HepG2 (cell line): ENCODE data around the gene PDCD2. TPM values are rescaled to one million over a fixed set of nuclear protein-coding genes. Genes with fewer than 3 reads are reported as not detected.

Source experiments
- CBX5 ChIP-seq: sonication (generic); formaldehyde crosslinking; IDR thresholded peaks from 2 replicates; pipeline ENCODE4 v1.4.0; 2020; ENCODE audit warnings: missing genetic modification reagents, borderline replicate concordance
- CCDC6 ChIP-seq: sonication (generic); formaldehyde crosslinking; IDR thresholded peaks from 2 replicates; pipeline ENCODE4 v1.8.1; 2022; ENCODE audit warnings: mild to moderate bottlenecking, missing genetic modification reagents, moderate library complexity
- ELF4 ChIP-seq: sonication (generic); formaldehyde crosslinking; IDR thresholded peaks from 2 replicates; pipeline ENCODE4 v1.5.0; 2020; ENCODE audit warnings: missing genetic modification reagents, mild to moderate bottlenecking, moderate library complexity, borderline replicate concordance
- GFI1 ChIP-seq: sonication (generic); formaldehyde crosslinking; IDR thresholded peaks from 2 replicates; pipeline ENCODE4 v1.5.0; 2020; ENCODE audit warnings: missing genetic modification reagents, mild to moderate bottlenecking, borderline replicate concordance
- HIVEP1 ChIP-seq: sonication (generic); formaldehyde crosslinking; IDR thresholded peaks from 2 replicates; pipeline ENCODE4 v1.4.0; 2020; ENCODE audit warnings: mild to moderate bottlenecking, missing genetic modification reagents
- HNRNPUL1 ChIP-seq: fragments of 200-400 bp; formaldehyde crosslinking; IDR thresholded peaks from 2 replicates; pipeline ENCODE4 v1.6.1; 2017; ENCODE audit warnings: low read depth, mild to moderate bottlenecking, low read length, moderate library complexity
- IRX3 ChIP-seq: sonication (generic); formaldehyde crosslinking; IDR thresholded peaks from 2 replicates; pipeline ENCODE4 v1.8.1; 2023; ENCODE audit warnings: mild to moderate bottlenecking, low read depth, missing genetic modification reagents, borderline replicate concordance
- KDM1A ChIP-seq: IDR thresholded peaks from 2 replicates; pipeline ENCODE4 v1.6.1; 2016; ENCODE audit warnings: missing compliant biosample characterization
- MTA3 ChIP-seq: sonication (generic); formaldehyde crosslinking; IDR thresholded peaks from 2 replicates; pipeline ENCODE4 v1.4.0; 2020; ENCODE audit warnings: missing genetic modification reagents
- NFE2L2 ChIP-seq: fragments of 150-350 bp; IDR thresholded peaks from 2 replicates; pipeline ENCODE4 v1.6.1; 2014; ENCODE audit warnings: low read length
- NFKBIZ ChIP-seq: IDR thresholded peaks from 2 replicates; pipeline ENCODE4 v1.6.1; 2018; ENCODE audit warnings: missing genetic modification reagents, missing compliant biosample characterization
- RFX5 ChIP-seq: IDR thresholded peaks from 2 replicates; pipeline ENCODE4 v1.6.1; 2011; ENCODE audit warnings: low read depth, low read length, improper control_type of control experiment
- ZNF205 ChIP-seq: IDR thresholded peaks from 2 replicates; pipeline ENCODE4 v1.6.1; 2018; ENCODE audit warnings: missing biosample characterization, missing genetic modification reagents
- ZNF207 ChIP-seq: fragments of 450-650 bp; IDR thresholded peaks from 2 replicates; pipeline ENCODE4 v1.6.1; 2016; ENCODE audit warnings: antibody characterized with exemption, borderline replicate concordance
- ZNF33B ChIP-seq: sonication (generic); formaldehyde crosslinking; IDR thresholded peaks from 2 replicates; pipeline ENCODE4 v1.5.1; 2020; ENCODE audit warnings: mild to moderate bottlenecking, missing genetic modification reagents
- ZNF431 ChIP-seq: sonication (generic); formaldehyde crosslinking; IDR thresholded peaks from 2 replicates; pipeline ENCODE4 v1.9.0; 2022; ENCODE audit warnings: missing genetic modification reagents, low read depth, mild to moderate bottlenecking, borderline replicate concordance
- ZNF468 ChIP-seq: sonication (generic); formaldehyde crosslinking; IDR thresholded peaks from 2 replicates; pipeline ENCODE4 v1.8.0; 2022; ENCODE audit warnings: mild to moderate bottlenecking, moderate library complexity, missing genetic modification reagents
- polyA plus RNA-seq, 8 experiments: library from polyadenylated mRNA; depleted of rRNA in 3 of 8; stranded (reverse) in 7 of 8; unstranded in 1 of 8; fragments of >200 nt; fragmentation: Illumina TruSeq in 4 of 8; extraction: Trizol in 4 of 8; gene quantifications; 2 replicates each; pipeline versions ENCODE4 v1.2.1 to v1.2.3, GENCODE V29; 2011 to 2016; ENCODE audit warnings: low read depth in 4 of 8, missing spikeins in 1 of 8, mixed read lengths in 1 of 8; ENCODE audit not compliant: insufficient read depth in 1 of 8
- total RNA-seq, 5 experiments: library from RNA; depleted of rRNA; stranded (reverse); fragments of >200 nt; fragmentation: Illumina TruSeq; extraction: Trizol; gene quantifications; 2 replicates each; pipeline ENCODE4 v1.2.3, GENCODE V29; 2016; ENCODE audit warnings: low read depth in 1 of 5
- TF ChIP-seq, protein P1 (sequence below): sonication (generic); formaldehyde crosslinking; IDR thresholded peaks from 2 replicates; pipeline ENCODE4 v1.5.0; 2020; ENCODE audit warnings: mild to moderate bottlenecking, low read depth, missing genetic modification reagents, borderline replicate concordance
- TF ChIP-seq, protein P2 (sequence below): IDR thresholded peaks from 2 replicates; pipeline ENCODE4 v1.6.1; 2016; ENCODE audit warnings: low read depth, control low read depth
- TF ChIP-seq, protein P3 (sequence below): sonication (generic); formaldehyde crosslinking; IDR thresholded peaks from 2 replicates; pipeline ENCODE4 v1.8.1; 2023; ENCODE audit warnings: mild to moderate bottlenecking, inconsistent platforms, moderate library complexity, missing genetic modification reagents, borderline replicate concordance
- TF ChIP-seq, protein P4 (sequence below): sonication (generic); formaldehyde crosslinking; IDR thresholded peaks from 2 replicates; pipeline ENCODE4 v1.8.0; 2022; ENCODE audit warnings: mild to moderate bottlenecking, missing genetic modification reagents, borderline replicate concordance
- TF ChIP-seq, protein P5 (sequence below): sonication (generic); formaldehyde crosslinking; IDR thresholded peaks from 2 replicates; pipeline ENCODE4 v1.4.0; 2020; ENCODE audit warnings: missing genetic modification reagents

PDCD2 gene
- total and polyA plus RNA-seq, 2 of the 13 experiments (the other 11 are each of a cell fraction or from before 2014, with no cell fraction given): 83.6 to 133 TPM

DNA sequence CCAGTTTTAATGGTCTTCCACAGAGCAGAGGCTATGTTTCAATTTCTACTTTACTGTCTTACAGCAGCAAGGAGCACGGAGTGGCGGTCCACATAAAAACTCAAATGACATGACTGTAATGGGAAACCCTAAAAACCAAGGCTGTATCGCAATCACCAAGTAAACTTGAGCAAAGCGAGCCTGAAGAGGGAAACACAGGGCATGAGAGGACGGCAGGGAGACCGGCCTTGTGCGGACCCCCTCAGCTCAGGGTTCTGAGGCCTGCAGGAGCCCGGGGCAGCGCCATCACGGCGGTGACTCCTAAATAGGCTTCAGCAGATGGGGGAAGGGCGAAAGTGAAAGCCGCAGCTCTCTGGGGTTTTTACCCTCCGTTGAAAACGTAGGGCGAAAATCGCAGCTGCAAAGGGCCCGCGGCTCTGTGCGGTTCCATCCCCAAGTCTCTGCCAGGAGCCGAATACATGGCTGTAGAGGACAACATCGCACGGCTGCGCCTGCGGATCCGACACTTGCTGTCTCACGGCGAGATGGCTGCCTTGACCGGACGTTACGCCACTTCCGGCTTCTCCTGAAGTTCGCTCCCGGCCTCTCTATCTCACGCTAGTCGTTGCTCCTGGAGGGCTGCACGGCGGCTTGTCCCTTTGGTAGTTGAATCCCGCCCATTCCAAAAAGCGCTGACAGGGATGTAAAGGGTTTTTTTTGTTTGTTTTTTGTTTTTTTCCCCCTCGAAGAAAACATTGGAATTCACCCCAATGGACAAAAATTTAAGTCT lies 31.5 kb downstream of the PDCD2 start, which contains the start of gene PSMB1 (continued):
- TF ChIP-seq, protein P1, sequence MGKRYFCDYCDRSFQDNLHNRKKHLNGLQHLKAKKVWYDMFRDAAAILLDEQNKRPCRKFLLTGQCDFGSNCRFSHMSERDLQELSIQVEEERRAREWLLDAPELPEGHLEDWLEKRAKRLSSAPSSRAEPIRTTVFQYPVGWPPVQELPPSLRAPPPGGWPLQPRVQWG (CRISPR knock-in tag): no peak
- peak; percentile 95 for TF ChIP-seq ZNF205 (CRISPR knock-in tag)
- TF ChIP-seq ZNF431 (CRISPR knock-in tag): no peak
- TF ChIP-seq HNRNPUL1: no peak
- TF ChIP-seq, protein P2, sequence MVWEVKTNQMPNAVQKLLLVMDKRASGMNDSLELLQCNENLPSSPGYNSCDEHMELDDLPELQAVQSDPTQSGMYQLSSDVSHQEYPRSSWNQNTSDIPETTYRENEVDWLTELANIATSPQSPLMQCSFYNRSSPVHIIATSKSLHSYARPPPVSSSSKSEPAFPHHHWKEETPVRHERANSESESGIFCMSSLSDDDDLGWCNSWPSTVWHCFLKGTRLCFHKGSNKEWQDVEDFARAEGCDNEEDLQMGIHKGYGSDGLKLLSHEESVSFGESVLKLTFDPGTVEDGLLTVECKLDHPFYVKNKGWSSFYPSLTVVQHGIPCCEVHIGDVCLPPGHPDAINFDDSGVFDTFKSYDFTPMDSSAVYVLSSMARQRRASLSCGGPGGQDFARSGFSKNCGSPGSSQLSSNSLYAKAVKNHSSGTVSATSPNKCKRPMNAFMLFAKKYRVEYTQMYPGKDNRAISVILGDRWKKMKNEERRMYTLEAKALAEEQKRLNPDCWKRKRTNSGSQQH (CRISPR knock-in tag): peak; percentile 96
- TF ChIP-seq NFKBIZ (CRISPR knock-in tag): peak; percentile 54; the same call in 1 of the 2 replicates
- no peak for TF ChIP-seq ZNF207
- TF ChIP-seq, protein P3, sequence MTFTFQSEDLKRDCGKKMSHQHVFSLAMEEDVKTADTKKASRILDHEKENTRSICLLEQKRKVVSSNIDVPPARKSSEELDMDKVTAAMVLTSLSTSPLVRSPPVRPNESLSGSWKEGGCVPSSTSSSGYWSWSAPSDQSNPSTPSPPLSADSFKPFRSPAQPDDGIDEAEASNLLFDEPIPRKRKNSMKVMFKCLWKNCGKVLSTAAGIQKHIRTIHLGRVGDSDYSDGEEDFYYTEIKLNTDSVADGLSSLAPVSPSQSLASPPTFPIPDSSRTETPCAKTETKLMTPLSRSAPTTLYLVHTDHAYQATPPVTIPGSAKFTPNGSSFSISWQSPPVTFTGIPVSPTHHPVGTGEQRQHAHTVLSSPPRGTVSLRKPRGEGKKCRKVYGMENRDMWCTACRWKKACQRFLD (CRISPR knock-in tag): 0 out of 2 replicates have a peak, but pooled peaks have one; percentile 64
- TF ChIP-seq KDM1A (CRISPR knock-in tag): no peak
- TF ChIP-seq, protein P4, sequence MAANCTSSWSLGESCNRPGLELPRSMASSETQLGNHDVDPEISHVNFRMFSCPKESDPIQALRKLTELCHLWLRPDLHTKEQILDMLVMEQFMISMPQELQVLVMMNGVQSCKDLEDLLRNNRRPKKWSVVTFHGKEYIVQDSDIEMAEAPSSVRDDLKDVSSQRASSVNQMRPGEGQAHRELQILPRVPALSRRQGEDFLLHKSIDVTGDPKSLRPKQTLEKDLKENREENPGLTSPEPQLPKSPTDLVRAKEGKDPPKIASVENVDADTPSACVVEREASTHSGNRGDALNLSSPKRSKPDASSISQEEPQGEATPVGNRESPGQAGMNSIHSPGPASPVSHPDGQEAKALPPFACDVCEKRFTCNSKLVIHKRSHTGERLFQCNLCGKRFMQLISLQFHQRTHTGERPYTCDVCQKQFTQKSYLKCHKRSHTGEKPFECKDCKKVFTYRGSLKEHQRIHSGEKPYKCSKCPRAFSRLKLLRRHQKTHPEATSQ (CRISPR knock-in tag): peak; percentile 92
- no peak for TF ChIP-seq CBX5
- TF ChIP-seq IRX3 (CRISPR knock-in tag): no peak; the same call in 1 of the 2 replicates
- no peak; the same call in none of the 2 replicates for TF ChIP-seq CCDC6
- TF ChIP-seq HIVEP1: peak; percentile 59; the same call in 1 of the 2 replicates
- no peak for TF ChIP-seq ELF4 (CRISPR knock-in tag)
- peak; percentile 10; the same call in 1 of the 2 replicates for TF ChIP-seq RFX5
- peak; percentile 92 for TF ChIP-seq ZNF33B (CRISPR knock-in tag)
- TF ChIP-seq NFE2L2: peak; percentile 19; the same call in 1 of the 2 replicates
- TF ChIP-seq MTA3 (CRISPR knock-in tag): no peak
- 0 out of 2 replicates have a peak, but pooled peaks have one; percentile 58 for TF ChIP-seq ZNF468 (CRISPR knock-in tag)
- TF ChIP-seq, protein P5, sequence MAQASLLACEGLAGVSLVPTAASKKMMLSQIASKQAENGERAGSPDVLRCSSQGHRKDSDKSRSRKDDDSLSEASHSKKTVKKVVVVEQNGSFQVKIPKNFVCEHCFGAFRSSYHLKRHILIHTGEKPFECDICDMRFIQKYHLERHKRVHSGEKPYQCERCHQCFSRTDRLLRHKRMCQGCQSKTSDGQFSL (CRISPR knock-in tag): no peak; the same call in 1 of the 2 replicates
- TF ChIP-seq GFI1 (CRISPR knock-in tag): no peak
